GM19351 (cell line): ENCODE measurements around the gene SMC1B.
"Not testable (repeated sequence)": the region's sequence is repeated elsewhere in the genome, so short reads cannot be mapped to it uniquely, and the experiment has no call there.

Source experiments
- ATAC-seq: cut with Tn5 transposase; IDR thresholded peaks from one replicate; pipeline ENCODE4 v1.9.1; 2021; ENCODE audit warnings: mild to moderate bottlenecking, moderate library complexity; ENCODE audit not compliant: unreplicated experiment

The SMC1B gene

GRCh38 chr22:45351956-45352355, 61.4 kb downstream of the SMC1B start:
- ATAC-seq: no peak

DNA sequence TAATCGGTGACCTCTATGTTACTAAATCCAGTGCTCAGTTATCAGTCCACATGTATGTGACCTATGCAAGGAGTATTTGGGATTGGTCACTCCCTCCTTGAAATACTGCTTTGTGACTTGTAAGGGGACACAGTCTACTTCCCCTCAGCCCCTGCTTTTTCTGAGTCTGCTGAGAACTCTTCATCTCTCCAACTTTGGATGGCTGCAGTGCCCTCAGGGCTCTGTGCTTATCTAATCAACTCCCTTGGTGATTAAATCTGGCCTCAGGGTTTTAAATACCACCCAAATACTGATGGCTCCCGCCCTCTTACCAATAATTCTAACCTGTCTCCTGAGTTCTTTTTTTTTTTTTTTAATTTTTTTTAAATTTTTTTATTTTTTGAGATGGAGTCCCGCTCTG, 63.5 kb downstream of the SMC1B start:
- no peak for ATAC-seq

DNA sequence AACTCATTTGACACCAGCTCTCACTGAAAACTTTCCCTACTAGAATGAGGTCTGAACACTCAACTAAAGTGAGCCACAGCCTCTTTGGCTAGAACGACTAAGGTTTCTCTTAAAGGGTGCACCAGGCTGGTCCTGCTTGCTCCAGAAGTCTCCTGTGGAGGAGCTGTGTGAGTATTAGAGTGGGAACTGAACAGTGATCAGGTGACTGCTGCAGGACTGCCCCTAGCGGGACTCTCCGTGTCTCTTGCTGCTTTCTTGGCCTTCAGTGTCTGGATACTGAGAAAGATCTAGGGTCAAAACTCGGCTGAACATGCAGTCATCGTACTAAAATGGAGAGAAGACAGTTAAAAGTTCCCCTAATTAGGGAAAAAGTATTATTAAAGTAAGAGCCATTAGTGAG, 69.1 kb downstream of the SMC1B start:
- ATAC-seq: no peak

- ATAC-seq: no peak
Observed at GRCh38 chr22:45343143-45343542, 70.3 kb downstream of the SMC1B start.

- ATAC-seq: no peak
Observed at GRCh38 chr22:45341498-45341897, 71.9 kb downstream of the SMC1B start.

- ATAC-seq: no peak
Observed at GRCh38 chr22:45340323-45340722, 73.1 kb downstream of the SMC1B start.

DNA sequence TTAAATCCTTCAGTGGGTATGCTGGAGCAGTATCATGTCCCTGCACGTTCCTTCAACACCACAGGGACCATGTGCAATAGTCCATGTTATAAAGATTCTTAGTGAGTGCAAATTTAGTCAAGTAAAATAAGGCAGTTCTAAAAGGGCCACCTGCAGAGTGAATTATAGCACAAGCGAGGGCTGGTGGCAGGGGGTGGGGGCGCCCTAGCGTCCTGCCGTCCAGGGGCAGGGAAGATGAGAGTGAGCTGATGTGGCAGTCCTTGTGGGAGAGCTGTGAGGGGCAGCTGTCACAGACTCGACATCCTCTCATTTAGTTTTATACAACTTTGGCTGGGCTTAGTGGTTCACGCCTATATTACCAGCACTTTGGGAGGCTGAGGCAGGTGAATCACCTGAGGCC, 74.6 kb downstream of the SMC1B start:
- no peak for ATAC-seq

DNA sequence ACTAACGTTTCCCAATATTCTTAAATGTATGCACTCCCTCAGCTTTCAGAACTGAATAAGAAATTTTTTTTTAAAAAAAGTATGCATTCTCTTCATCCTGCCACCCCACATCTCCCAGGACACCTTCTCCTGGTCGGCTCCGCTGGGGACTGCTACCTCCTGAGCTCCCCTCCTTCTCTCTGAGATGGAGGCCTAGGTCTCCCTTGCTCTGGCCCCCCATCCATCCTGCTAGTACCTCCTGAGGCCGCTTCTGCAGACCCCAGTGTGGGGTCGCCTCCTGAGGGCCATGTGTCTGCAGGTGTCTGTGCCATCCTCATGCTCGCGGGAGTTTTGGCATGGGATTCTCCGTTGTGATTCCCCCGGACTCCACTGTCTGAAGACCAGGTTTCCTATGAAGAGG, 75.9 kb downstream of the SMC1B start:
- no peak for ATAC-seq

DNA sequence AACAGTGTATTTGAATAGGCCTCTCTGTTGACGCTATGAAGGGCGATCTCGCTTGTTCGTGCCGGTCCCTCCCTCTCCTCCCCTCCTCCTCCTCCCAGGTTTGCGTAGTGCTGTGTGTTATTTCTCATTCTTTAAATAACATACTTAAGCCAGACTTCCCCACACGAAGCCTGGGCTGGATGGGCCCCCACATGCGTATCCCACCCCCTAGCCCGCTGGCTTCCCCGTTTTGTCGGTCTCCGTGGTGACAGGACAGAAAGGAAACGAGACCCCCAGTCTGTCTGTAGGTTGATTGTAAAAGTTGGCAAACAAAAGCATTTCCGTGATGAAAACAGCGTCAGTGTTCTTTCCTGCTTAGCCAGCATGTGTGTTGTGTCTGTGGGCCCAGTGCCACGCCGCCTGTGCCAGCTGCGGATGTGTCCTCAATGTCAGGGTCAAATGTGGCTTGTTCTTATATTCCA, 76.4 kb downstream of the SMC1B start:
- no peak for ATAC-seq

- ATAC-seq: no peak
Observed at GRCh38 chr22:45335854-45336522, 77.4 kb downstream of the SMC1B start.

DNA sequence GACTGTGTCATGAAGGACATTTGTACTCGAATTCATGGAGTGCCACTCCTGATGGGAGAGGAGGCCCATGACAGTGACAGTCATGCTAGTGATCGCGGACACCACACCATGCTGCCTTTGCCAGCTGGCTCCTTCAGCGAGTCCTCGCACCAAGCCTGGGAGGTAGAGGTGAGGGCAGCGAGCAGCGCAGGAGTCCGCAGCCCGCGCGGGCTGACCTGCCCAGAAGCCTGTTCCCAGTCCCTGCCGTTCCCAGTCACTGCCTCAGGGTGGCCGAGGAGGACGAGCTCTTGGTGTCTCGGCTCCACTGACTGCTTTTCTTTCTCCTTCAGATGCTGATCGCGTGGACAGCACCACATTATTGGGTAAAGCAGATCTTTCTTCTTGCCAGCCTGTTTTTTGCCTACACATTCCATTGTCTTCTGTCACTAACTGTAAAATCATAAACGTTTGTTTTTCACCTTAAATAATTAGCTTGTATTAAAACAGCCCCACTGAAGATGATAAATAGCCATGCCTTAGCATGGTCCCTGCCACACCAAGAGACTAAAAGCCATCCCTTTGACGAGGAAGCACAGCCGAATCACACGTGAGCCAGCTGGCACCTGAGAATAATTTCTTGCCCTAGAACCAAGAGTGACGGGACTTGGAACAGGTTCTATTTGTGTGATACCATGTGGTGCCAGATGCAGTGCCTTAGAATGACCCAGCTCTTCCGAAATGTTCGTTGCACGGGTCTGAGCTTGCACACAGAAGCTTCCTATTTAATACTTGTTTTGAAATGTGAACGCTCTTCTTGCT, 78.2 kb downstream of the SMC1B start:
- ATAC-seq: no peak

DNA sequence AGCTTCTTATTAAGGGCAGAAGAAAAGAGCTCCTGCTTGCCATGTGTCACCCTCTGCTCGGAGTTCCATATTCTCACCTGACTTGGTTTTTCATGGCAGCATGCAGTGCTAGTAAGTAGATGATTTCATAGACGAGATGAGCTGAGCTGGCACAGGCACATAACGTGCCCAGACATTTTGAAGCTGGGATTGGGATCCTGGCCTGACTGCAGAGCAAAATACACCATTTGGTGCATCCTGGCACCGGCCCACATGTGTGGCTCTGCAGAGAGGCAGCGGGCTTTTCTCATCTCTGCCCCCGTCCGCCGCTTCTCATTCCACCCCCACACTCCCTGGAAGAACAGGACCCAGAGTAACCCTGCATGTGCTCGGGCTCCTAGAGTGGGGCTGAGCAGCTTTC, 78.9 kb downstream of the SMC1B start:
- ATAC-seq: no peak

- ATAC-seq: no peak
Observed at GRCh38 chr22:45334068-45334467, 79.3 kb downstream of the SMC1B start.

DNA sequence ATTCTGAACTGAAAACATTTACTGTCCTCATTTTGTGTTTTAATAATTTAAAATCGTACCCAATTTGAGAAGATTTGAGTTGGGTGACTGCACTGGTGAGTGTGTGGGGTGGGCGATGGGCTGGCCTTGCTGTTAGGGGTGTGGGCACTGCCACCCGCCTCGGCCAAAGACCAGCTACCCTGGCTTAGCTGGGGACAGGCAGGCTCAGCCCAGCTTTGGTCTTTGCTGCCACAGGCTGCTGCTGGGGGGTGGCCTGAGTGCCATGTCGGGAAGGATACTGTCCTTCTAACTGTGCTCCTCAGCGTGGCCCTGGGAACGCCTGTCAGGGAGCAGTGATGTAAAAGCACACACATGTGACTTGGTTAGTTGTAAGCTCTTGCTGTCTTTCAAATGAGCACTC, 81.4 kb downstream of the SMC1B start:
- ATAC-seq: no peak

DNA sequence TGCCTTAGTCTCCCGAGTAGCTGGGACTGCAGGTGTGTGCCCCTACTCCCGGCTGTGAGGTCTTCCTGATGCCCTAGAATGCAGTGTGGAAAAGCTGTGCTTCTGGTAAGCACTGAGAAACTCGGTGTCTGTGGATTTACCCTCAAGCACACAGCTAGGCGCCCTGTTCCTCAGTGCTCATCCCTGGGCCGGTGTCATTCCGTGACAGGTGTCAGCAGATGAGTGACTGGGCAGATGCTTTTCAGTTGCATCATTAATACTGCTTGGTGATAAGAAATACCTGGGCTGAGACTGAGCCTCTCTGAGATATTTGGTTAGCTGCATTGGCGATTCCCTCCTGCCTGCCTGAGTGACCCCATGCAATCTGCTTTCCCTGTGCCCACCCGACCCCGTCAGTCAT, 81.9 kb downstream of the SMC1B start:
- no peak for ATAC-seq

GRCh38 chr22:45330548-45330947, 82.9 kb downstream of the SMC1B start:
- no peak for ATAC-seq

DNA sequence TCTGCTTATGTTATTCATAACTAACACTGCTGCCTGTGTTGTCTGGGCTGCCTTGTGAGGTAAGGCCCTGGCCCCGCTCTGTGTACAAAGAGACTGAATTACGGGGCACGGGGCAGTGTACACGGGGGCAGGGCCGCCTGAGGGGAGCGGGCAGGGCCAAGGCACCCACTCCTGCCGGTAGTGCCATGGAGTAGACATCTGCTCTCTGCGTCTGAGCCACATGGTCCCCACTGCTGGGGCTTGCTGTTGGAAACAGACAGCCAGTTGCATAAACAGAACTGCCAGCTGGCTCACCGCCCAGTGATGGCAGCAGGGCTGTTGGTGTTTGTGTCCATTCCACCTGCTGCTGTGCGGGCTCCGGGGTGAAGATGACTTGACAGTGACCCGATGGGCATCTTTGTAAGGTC, 83.9 kb downstream of the SMC1B start:
- ATAC-seq: no peak

DNA sequence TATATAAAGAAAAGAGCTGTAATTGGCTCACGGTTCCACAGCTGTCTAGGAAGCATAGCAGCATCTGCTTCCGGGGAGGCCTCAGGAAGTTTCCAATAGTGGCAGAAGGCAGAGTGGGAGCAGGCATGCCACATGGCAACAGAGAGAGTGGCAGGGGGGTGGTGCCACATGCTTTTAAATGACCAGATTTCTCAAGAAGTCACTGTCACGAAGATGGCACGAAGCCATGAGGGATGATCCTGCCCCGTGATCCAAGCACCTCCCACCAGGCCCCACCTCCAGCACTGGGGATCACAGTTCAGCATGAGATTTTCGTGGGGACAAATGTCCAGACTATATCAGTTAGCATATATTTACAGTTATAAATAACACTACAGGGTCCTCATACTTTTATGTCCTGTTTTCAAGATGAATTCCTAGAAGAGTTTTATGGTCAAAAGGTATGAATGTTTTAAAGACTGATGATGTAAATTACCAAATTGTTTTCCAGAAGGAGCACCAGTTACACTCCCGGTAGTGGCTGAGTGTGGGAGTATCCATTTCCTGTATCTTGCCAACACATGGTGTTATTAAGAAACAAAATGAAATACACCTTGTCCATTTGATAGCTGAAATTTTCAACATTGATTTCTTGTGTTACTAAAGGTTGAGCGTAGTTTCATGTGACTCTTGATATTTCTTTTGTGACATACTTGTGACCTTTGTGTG, 84.4 kb downstream of the SMC1B start:
- no peak for ATAC-seq

DNA sequence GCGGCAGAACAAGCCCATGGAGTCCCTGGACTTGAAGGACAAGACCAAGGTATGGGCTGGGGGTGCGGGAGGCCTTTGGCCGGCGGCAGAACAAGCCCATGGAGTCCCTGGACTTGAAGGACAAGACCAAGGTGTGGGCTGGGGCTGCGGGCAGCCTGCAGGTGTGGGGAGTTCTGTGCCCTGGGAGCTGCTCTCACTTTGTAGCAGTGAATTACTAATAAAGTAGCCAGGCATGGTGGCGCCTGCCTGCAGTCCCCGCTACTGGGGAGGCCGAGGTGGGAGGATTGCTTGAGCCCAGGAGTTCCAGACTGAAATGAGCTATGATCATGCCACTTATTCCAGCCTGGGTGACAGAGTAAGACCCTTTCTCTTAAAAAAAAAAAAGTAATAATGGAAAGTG, 85.1 kb downstream of the SMC1B start:
- ATAC-seq: not testable (repeated sequence)

GRCh38 chr22:45324311-45324711, 89.1 kb downstream of the SMC1B start:
- ATAC-seq: no peak

- no peak for ATAC-seq
Observed at GRCh38 chr22:45323695-45324094, 89.7 kb downstream of the SMC1B start.
